Fibroblast of skin of left quadriceps (primary cell): ENCODE results near the gene MACROD1.

ENCODE experiments used
- DNase-seq, 2 experiments: peaks; one replicate each; pipeline ENCODE4 v3.0.0-alpha.2; 2013; ENCODE audit warnings: low read depth in 2 of 2

The MACROD1 gene

DNA sequence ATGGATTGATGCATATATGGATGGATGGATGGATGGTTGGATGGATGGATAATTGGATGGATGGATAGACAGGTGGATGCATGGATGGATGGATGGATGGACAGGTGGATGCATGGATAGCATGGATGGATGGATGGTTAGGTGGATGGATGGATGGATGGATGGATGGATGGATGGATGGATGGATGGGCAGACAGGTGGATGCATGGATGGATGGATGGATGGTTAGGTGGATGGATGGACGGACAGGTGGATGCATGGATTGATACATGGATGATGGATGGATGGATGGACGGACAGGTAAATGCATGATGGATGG lies 52.5 kb downstream of the MACROD1 start:
- no peak for DNase-seq

DNA sequence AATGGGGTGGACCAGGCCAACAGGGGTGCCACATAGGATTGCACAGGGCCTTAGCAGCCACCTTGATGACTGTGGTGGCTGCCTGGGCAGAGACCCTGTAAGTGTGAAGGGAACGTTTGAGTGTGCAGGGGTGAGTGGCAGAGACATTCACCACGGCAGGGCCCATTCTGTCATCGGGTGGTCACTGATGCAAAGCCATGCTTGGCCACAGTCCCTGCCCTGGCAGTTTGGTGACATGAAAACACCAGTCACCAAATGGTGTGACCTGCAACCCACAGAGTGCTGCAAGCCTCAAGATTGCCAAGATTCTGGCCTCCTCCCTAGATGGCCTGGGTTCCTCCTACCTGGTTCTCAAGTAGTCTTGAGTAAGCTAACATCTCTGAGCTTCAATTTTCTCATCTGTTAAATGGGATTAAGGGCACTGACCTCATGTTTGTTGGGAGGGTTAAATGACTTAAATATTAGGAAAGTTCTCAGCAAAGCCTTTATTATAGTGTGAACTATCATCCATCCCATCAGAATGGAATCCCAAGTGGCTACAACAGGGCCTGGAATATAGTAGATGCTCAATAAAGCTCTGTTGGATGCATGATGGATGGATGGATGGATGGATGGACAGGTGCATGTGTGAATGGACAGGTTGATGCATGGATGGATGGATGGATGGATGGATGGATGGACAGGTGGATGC lies 53.0 kb downstream of the MACROD1 start:
- no peak for DNase-seq

DNA sequence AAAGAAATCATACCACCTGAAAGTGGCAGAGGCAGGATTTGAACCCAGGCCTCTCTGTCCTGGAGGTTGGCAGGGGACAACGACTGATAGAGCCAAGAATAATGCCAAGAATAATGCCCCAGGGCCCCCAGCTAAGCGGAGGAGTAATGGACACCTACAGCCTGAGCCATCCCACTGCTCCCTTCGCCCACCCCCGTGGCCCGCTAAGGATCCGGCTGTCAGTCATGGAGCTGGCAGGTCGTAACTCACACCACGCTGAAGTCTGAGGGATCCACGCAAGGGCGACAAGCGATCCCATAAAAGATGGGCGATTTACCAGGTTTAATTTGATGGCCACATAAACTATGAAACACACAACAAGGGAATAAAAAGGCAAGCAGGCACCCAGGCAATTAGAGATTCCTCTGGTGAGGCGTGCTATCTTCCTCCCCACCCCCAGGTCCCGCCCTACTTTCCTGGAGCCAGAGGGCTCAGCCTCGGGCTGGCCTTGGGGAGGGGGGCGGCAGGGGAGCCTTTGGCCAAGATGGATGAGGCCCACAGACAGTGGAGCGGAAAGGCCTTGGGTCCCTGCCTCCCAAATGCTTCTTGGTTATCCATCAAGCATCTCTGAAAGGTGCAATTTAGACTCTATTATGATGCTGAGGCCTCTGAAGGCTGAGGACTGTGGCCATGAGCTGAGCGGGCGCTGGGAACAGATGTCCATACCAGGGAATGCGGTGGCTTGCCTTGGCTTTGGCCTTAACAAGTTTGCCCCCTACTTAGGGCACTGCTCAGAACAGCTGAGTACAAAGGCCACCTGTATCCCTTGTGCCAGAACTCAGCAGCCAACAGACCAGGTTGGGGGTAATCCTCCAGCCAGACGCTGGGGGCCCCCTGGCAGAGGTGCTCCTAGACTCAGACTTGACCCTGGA lies 55.2 kb downstream of the MACROD1 start:
- no peak for DNase-seq

DNA sequence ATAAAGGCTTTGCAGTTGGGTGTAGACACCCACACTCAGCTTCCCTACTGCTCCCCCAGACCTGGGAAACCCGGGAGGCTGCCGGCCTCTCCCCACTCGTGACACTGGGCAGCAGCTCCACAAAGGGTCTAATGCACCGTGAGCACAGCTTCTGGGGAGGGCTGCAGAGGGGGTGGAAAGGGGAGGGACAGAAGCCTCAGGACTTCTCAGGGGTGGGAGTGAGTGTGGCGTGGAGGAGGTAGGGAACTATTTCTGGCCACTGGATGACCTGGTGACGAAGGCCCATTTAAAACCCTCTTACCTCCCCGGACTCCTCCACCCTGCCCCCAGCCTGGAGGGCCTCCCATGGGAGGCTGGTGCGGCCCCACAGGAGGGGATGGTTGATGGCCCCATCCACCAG lies 56.6 kb downstream of the MACROD1 start:
- no peak for DNase-seq

DNA sequence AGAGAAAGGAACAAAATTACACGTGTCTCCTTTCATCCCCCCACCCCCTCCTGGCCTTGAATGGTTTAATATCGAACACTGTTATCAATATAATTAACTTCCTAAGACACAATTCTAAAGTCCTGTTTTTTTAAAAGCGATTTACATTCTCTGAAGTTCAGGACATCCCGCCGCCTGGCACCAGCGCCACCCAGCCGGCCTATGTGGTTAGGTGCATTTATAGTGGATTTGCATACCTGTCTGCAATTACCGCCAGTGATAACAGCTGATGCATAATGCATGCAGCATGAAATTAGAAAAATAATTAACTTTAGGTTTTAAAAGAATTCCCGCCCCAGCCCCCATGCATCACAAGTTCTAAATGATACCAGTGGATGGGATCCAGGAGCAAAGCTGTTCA lies 58.6 kb downstream of the MACROD1 start:
- no peak for DNase-seq

DNA sequence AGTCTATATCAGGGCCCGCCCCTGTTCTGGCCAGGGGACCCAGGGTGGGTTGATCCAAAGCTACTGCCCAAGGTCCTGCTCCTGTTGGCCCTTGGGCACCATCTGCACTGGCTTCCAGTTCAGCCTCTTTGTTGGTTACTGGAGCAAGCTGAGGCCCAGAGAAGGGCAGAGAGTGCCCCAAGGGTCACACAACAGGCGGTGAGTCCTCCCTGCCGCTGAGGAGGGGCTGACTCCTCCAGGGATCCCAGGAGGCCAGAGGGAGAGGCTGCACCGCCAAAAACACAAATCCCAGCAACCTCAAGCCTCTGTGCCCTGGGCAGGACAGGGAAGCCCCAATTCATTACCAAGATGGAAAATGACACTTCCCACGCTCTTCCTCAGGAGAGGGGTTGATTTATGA lies 61.3 kb downstream of the MACROD1 start:
- DNase-seq: no peak

DNA sequence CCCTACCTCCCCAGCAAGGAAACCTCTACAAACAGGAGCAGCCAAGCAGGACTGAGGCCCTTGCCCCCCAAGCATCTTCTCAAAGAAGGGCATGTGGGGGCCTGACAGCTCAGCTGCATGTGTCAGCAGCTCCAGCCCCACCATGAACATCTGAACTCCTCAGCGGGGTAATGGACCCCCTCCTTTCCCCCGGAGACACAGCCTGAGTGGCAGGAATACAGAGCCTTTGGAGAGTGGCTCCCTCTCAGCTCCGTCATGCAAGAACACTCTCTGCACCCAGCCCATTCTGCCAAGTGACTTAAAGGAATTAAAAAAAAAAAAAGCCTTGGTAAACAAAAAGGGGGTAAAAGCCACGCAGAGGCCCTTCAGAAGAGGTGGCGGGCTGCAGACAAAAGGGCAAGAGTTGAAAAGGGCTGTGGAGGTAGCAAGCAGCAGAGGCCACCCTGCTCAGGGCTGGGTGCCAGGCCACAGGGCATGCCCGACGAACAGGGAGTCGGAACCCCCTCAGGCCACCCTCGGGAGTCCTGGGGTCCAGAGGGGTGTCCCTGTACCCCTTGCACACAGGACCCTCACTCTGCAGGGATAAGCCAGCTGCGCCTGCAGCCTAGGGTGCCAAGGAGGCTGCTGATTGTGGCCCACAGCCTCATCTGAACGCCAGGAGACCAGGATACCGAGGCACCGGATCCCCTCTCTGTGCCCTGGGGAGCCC lies 62.5 kb downstream of the MACROD1 start:
- no peak for DNase-seq

DNA sequence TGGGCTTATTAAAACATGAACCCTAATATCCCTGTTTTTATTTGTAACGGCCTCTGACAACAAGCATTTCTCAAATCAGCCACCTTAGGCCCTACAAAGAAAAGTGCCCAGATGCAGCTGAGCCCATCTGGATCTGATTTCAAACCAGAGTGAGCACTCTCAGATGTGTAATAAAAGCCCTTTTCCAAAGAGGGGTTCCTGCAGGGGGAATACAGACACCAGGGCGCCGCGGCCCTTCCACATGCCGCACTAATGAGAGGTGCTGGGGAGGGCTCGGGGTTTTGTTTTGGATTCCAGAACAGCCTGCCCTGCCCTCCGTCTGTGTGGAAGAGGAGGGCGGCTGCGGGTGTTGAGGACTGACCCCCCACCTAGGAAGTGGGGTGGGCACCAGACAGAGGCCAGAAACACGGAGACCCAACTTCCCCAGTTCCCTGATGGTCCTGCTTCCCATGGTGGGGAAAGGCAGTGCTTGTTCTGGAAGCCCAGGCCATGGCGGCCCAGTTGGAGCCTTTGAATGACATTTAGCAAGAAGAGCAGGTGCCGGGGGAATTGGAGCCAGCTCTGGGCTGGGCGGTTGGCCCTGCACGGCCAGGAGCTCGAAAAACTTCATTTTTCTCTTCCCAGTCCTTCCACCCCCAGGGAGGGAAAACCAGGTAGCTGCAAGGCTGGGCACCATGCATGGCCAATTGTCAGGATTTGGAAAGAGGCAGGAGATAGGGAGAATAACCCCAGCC lies 63.7 kb downstream of the MACROD1 start:
- DNase-seq: peak; percentile 58 to 59

DNA sequence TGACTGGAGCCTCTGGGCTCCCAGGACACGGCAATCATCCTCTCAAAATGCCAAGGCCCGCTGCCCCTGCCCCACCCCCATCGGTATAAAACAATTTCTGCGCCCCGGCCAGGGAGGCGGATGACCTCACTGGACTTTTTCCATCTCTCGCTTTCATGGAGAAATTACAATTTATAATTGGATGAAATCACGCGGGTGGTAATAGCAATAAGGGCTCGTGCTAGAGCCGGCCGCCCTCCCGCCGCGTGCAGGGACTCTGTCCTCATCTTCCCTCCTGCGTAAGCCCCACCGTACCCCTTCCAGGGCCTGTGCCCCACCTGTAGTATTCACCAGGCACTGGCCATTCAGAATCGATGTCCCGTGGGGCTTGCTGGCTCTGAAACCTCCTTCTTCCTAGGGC lies 64.5 kb downstream of the MACROD1 start:
- no peak for DNase-seq

DNA sequence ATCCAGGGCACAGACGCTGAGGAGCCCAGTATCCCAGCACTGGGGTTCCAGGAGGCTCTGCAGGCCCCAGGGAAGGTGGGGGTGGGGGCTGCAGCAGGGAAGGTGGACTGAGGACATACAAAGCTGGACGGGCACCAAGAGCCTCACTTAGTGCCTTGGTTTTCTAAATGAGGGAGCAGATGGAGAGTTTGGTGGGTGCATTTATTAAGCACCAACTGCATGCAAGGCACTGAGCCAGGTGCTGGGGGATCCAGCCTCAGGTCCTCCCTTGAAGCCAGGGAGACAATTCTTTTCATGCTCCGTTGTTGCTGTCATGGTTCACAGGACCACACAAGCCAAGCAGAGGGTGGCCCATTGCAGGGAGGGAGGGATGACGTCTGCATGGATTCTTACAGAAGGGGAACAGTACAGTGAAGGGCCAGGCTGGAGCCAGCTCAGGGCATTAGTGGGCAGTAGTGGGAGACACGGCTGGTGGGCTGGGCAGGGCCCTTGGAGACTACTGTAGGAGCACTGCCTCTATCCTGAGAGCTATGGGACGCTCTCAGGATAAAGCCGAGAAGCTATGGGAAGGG lies 65.0 kb downstream of the MACROD1 start:
- no peak for DNase-seq

DNA sequence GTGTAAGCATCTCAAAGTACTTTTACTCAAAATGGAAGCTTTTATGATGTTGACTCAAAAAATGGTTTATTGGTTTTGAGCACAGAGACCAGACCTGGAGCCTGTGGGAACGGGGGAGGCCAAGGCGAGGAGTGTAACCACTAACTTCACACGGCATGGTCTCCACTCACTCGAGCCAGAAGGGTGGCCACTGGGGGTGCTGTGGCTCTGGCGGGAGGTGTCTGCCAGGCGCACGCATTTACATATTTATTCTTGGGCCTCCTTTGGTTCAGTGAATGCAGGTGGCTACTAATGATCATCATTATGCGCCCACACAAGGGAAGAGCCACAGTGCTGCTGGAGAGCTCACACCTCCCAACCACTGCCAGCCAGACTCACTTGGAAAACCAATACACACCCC lies 65.6 kb downstream of the MACROD1 start:
- no peak for DNase-seq

DNA sequence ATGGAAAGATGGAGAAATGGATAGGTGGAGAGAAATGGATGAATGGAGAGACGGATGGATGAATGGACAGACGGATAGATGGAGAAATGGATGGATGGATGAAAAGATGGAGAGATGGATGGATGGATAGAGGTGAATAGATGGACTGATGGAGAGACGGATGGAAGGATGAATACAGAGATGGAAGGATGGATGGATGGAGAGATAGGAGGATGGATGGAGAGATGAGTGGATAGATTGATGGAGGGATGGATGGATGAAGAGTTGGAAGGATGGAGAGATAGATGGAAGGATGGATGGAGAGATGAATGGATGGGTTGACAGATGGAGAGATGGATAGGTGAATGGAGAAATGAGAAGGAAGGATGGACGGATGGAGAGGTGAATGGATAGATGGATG lies 66.5 kb downstream of the MACROD1 start:
- DNase-seq: no peak

DNA sequence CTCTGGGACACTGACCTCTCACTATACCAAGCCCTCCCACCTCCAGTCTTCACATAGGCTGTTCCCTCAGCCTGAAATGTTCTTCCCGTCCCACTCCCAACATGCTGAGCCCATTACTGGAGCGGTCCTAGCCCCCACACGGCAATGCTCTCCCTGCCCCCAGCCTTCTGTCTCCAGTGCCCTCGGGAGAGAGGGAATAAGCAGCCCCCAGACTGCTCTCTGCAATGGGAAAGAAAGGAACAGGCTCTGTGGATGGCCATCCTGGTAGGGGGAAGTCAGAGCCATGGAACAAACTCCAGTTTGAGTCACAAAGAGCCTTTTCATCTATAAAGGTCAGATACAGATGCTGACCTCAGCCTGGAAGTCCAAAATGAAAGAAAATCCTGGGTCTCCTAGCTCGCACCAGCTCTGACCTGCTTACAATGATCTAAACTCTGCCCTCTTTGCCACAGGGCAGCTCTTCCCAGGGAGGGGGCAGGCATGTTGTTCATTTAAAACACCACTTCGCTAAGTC lies 67.5 kb downstream of the MACROD1 start:
- DNase-seq: no peak

DNA sequence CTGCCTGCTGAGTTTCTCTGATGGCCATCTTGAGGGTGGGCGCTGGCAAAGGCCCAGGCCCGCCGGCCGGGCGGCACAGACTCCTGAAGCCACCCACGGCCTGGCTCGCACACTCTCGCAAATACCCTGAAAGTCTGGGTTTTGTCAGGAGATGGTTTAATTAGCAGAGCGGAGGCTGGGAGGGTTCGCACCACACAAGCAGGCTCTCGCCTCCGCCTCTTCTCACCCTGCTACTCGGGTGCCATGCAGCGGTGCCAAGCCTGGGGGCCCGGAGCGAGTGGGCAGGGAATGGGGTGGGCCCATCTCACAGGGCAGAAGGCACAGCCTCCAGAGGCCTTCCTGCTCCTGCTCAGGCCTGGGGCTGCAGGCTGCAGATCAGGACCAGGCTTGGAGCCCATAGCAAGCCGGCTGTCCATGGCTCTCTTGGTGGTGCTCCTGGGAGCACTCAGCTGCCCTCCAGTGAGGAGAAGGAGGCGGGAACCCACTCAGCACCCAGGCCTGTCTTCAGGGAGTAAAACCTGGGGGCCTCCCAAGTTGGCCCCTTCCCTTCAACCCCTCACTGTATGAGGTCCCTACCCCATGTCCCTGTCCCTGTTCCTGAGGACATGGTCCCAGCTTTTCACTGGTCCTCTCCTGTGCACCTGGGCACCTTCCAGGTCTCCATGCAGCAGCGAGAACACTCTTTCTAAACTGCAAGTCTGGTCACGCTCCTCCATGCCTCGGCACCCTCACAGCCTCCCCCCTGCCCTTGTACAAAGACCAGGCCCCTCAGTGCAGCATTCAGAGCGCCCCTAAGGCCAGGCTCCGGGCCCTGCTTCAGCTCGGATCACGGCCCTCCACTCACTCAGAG lies 68.2 kb downstream of the MACROD1 start:
- no peak for DNase-seq

DNA sequence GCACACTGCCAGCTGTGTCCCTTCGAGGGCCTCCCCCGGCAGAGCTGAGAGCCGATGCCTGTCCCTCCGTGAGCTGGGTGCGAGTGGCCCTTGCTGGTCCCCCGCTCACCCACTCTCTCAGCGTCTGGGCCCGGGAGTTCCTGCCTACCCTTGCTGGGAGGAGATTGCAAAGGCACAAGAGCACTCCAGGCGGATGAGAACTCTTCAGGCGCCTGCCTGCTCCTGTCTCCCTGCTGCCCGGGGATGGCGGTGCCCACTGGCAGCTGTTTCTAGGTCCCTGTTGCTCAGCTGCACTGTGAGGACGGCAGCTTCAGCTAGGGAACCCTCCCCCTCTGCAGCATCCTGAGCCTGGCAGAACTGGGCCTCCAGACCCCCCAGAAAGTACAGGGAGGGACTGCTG lies 69.1 kb downstream of the MACROD1 start:
- no peak for DNase-seq

DNA sequence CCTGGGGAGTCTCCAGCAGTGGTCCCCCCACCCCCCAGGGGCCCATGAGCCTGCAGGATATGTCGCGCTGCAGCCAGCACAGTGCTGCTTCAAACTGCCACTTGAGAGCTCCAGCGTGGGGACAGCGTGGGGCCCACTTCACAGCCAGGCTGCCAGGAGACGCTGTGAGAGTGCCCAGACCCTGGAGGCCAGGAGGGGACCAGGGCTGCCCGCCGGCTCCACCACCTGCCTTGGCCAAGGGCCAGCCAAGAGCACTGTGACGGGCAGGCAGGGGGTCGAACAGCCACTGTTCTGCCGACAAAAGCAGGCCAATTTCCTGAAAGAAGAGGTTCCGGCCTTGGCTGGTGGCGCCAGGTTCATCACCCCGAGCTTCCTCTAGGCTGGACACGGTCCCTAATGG lies 70.0 kb downstream of the MACROD1 start:
- no peak for DNase-seq

DNA sequence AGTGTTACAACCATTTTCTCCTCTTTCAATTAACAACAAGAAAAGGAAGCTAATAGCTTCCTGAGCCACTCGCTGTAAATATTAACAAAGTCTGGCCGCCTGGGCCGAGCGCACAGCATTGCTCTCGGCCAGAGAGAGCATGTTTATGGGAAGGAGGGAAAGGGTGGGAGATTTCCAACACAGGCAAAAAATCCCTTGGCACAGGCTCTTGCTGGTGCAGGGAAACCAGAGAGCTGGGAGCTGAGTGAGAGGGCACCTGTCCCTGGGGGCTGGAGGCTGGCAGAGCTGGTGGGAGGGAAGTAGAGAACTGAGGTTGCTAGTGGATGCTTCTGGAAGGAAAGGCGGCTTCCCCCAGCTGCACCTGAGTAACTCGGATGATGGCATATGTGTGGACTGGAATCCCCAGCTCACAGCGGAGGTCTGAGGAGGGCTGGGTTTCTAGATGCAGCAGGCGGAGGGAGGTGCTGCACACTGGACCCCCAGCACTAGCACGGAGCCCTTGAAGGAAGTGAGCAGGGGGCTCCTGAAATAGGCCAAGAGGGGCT lies 70.6 kb downstream of the MACROD1 start:
- no peak for DNase-seq

DNA sequence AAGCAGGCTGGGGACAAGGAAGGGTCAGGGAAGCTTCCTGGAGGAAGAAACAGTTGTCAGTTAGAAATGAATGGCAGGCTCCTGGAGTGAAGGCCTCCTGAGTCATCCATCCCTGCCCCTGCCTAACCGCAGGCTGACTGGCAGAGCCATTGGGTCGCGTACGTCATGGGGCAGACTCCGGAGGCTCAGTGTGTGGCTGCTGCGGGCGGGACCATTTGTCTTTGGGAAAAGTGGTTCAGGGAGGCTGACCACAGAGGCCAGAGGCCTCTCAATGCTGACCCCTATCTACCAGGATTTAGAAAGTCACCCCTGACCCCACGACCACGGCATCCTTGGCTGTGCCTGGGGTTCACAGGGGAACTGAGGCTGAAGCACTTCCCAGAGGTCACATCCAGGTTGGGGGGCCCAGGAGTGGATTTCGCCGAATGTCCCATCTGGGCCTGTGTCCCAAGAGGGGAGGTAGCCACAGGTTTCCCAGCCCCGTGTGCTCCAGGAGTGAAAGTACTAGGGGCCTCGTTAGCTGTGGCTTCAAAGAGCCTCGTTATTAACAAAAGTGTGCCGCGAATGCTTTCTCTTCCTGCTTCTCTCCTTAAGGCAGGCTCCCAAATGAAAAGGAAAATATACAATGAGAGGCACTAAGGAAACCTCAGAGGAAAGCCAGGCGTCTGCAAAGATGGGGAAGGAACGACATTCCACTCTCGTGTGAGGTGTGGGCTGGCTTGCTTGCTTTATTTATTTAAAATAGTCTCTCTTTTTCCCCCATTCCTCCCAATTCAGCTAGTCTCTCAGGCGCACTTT lies 71.3 kb downstream of the MACROD1 start:
- no peak for DNase-seq

DNA sequence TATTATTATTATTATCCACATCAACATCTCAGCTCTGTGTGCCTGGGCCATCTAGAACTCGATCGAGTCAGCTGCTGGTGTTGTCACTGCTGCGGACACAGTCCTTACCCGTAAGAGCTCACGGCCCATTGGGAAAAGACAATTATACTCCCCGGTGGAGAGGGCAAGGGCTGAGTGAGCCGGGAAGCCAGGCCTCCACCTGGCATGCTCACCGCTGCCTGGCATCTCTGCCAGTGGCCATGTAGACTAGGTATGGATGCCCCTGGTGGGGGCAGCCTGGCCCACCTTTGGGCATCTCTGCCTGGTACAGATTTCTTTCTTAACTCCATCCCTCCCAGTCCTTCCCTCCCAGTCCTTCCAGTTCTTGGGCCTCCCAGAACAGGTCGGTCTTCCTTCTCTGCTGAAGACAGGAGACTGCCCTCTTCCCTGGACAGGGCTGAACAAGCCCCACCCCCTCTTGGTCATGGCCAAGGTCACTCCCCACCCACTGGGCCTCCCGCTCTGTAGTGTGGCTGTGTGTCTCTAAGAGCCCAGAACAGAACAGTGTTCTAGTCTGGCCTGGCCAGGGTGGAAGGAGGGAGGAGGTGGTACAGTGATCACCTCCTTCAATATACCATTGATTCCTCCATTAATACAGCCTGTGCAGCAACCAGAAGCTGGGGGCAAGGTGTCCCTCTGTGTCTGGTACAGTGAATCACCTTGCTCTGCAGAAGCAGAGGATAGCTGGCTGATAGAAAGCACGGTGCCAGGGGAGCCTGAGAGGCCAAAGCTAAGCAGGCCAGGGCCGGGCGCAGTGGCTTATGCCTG lies 72.5 kb downstream of the MACROD1 start:
- DNase-seq: no peak
